GM18868 (cell line): ENCODE data around the gene VPS35.
A peak's percentile ranks its signal among the peaks of the same experiment; 100 is the strongest.
"Not testable (repeated sequence)": the region's sequence is repeated elsewhere in the genome, so short reads cannot be mapped to it uniquely, and the experiment has no call there.

Experiments
- ATAC-seq: cut with Tn5 transposase; IDR thresholded peaks from one replicate; pipeline ENCODE4 v1.9.1; 2021; ENCODE audit warnings: mild to moderate bottlenecking, moderate library complexity; ENCODE audit not compliant: unreplicated experiment

The VPS35 gene

GRCh38 chr16:46713634-46714033, 24.7 kb upstream of the VPS35 start:
- ATAC-seq: no peak

- ATAC-seq: no peak
Observed at GRCh38 chr16:46712911-46713310, 23.9 kb upstream of the VPS35 start.

DNA sequence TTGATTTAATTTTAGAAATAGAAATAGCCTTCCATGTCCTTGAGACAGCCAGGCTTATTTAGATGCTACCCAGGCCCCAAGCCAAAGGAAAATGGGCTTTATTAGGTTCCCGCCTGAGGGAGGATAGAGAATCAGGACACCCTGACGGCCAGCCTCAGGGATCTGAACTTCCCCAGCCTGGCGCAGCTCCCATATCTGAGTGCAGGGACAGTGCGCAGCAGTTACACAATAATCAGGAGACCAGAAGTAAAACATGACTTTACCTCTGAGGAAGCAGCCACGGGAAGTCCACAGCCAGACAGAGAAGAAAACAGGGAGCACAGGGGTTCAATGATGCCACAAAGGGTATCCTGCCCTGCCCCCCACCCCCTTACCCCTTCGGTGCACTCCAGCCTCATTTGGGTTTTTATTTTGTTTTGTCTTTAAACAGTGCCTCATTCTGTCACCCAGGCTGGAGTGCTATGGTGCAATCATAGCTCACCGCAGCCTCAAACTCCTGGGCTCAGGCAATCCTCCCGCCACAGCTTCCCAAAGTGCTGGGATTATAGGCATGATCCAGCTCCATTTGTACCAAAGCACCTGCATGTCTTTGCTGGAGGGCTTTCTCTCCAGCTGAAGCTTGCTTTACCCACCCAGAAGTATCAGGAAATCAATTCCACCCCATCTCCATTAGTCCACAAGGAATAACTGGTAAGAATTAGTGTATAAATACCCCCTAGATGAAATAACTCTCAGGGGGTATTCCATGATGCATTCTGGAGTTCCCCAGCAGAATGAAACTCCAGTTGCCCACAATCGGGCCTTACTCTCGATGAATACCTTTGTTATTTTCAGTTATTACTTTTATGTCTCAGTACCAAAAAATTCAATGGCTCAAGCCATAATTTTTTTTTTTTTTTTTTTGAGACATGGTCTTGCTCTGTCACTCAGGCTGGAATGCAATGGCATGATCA, 22.4 kb upstream of the VPS35 start:
- no peak for ATAC-seq

GRCh38 chr16:46709469-46710005, 20.6 kb upstream of the VPS35 start:
- no peak for ATAC-seq

- no peak for ATAC-seq
Observed at GRCh38 chr16:46706642-46707041, 17.7 kb upstream of the VPS35 start.

DNA sequence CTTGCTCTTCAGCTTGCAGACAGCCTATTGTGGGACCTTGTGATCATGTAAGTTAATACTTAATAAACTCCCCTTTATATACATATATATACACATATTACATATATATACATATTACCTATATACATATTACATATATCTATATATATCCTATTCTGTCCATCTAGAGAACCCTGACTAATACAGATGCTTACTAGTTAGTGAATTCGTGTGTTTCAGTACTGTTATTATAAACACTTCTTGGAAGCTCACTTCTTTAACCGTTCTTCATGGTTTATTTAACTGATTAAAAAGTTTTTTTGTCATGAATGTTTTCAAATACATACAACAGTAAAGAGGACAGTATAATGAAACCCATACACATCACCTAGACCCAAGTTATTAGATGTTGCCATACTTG, 13.1 kb upstream of the VPS35 start:
- ATAC-seq: no peak

- ATAC-seq: no peak
Observed at GRCh38 chr16:46701615-46702014, 12.6 kb upstream of the VPS35 start.

DNA sequence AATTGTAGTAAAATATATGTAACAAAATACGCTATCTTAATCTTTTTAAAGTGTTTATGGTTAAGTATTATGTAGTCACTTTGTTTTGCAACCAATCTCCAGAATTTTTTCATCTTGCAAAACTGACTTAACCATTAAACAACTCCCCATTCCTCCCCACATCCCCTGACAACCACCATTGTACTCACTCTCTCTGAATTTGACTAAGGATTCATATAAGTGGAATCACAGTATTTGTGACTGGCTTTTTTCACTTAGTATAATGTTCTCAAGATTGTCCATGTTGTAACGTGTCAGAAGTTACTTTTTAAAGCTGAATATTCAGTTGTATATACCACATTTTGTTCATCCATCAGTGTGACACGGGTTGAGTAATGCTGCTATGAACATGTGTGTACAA, 11.1 kb upstream of the VPS35 start:
- ATAC-seq: no peak

DNA sequence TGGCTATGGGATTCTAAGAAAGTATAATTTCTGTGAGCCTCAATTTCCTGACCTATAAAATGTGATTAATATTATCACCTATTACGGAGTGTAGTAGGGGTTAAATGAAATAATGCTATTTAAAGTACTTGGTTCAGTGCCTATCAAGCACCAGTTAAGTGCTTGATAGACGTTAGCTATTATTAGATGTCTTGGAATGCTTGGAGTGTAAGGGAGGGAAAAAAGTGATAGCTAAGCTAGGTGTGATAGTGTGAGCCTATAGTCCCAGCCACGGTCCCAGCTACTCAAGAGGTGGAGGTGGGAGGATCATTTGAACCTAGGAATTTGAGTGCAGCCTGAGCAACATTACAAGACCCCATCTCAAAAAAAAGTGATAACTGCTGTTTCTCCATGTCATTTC, 8.0 kb upstream of the VPS35 start:
- ATAC-seq: no peak

GRCh38 chr16:46695937-46696336, 7.0 kb upstream of the VPS35 start:
- no peak for ATAC-seq

DNA sequence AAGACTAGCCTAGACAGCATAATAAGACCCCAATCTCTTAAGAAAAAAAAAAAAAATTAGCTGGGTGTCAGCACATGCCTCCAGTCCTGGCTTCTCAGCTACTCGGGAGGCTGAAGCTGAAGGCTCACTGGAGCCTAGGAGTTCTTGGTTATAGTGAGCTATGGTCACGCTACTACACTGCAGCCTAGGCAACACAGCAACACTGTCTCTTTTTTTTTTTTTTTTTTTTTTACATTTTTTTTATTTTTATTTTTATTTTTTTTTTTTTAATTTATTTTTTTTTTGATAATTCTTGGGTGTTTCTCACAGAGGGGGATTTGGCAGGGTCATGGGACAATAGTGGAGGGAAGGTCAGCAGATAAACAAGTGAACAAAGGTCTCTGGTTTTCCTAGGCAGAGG, 4.6 kb upstream of the VPS35 start:
- ATAC-seq: no peak

GRCh38 chr16:46691726-46692125, 2.7 kb upstream of the VPS35 start:
- ATAC-seq: no peak

GRCh38 chr16:46690281-46691178, 1.6 kb upstream of the VPS35 start:
- no peak for ATAC-seq

DNA sequence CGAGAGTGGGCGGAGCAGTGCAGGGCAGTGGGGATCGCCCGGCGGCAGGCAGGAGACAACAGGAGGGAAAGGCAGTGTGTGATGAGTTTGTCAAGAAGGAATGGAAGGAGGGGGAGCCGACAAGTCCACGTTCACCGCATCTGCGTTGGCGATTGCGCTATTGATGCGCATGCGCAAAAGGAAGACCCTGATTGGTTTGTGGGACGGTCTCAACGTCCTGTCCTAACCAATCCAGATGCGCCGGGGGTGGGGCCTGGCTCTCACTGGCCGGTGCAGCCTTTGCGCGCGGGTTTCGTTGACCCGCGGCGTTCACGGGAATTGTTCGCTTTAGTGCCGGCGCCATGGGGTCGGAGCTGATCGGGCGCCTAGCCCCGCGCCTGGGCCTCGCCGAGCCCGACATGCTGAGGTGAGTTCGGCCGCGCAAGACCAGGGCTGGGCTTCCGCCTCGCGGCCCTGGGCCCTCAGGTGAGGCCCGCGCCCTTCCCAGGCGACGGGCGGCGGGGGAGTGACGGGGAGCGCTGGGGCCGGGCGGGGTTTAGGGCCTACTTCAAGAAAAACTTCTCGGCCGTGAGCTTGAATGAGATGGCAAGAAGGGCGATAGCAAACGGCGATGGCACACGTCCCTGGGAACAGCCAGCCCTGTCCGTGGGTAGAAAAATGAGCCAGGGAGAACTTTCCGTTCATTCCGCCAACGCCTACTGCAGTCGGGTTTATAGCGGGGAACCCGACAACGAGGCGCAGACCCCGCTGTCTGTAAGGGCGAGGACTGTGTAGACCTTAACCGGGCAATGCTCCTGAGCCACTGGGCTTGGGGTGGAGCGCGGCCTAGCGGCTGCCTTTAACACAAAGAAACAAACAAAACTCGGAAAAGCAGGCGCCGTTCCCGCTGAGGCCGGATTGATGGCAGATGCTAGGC, 645 bp upstream of the VPS35 start, which contains the start of gene ORC6:
Gene ORC6, plus strand, starts transcription at position 295 of the 916 bp plus-strand sequence. Its CDS starts 47 bp downstream, at position 342.
- ATAC-seq: peak; percentile 74

DNA sequence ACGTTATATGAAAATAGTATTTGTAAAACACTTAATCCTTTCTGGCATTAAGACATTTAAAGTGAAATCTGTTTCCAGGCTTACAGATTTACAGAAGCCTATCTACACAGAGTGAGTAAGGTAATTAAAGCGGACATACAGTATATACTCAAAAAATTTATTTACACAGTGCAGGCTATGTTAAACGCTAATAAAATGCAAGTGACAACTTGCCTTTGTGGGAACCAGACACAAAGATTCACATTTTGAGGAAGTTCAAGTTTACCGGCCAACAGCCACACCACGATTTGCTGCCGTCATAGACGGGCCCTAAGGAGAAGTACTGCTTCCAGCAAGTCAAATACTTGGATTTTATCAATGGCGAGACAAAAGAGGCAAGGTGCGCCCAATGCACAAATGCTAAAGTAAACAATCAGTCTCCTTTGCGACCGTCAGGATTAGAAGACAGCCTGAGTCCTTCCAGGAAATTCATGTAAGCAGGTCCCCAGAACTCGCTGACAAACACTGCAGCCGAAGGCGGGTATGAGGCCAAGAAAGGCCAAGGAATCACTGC, 801 bp downstream of the VPS35 start:
- no peak for ATAC-seq

GRCh38 chr16:46687486-46687885, 1.5 kb downstream of the VPS35 start:
- ATAC-seq: no peak

- ATAC-seq: no peak
Observed at GRCh38 chr16:46686815-46687473, 2.0 kb downstream of the VPS35 start.

DNA sequence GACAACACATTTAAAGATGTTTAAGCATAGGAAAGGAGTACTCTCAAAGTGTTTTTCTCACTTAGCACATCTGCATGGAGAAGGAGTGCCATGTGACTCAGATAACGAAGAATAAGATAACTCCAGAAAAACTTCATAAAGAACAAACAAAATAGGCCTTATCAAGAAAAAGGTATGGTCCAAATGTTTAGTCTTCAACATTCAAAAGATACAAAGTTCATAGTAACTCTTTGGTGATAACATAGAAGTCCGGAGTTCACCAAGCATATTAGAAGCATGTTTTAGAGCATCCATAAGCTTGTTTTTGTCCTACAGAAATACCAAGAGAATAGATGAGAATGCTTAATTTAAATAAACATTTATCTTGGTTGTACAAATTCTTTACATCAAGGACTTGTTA, 7.1 kb downstream of the VPS35 start:
- not testable (repeated sequence) for ATAC-seq

- not testable (repeated sequence) for ATAC-seq
Observed at GRCh38 chr16:46677943-46678342, 11.0 kb downstream of the VPS35 start.
